Liver (tissue), 9 donors: ENCODE measurements around the gene TNFRSF1B. TPM values are rescaled to one million over a fixed set of nuclear protein-coding genes. Genes with fewer than 3 reads are reported as not detected.

Experiments
- DNase-seq: peaks from one replicate; pipeline ENCODE4 v3.0.0-alpha.2; 2017; ENCODE audit warnings: low spot score
- H3K27ac ChIP-seq, 2 donors: one replicate each; pipeline ENCODE4 v1.7.0; 2013; ENCODE audit warnings: inconsistent platforms in 2 of 2, low read length in 2 of 2, control low read depth in 1 of 2, low read depth in 1 of 2, mild to moderate bottlenecking in 1 of 2
- H3K27me3 ChIP-seq, 4 donors: one replicate each; pipeline versions ENCODE4 v1.6.1 to v1.7.0; 2013; ENCODE audit warnings: low read length in 3 of 4, inconsistent platforms in 1 of 4, mild to moderate bottlenecking in 1 of 4, moderate library complexity in 1 of 4; ENCODE audit not compliant: control insufficient read depth in 4 of 4, insufficient read depth in 4 of 4
- H3K36me3 ChIP-seq, 4 donors: one replicate each; pipeline versions ENCODE4 v1.6.1 to v1.7.0; 2013; ENCODE audit warnings: low read length in 3 of 4, mild to moderate bottlenecking in 3 of 4, low read depth in 1 of 4, moderate library complexity in 1 of 4; ENCODE audit not compliant: control insufficient read depth in 4 of 4, insufficient read depth in 3 of 4
- H3K4me1 ChIP-seq, 4 donors: one replicate each; pipeline versions ENCODE4 v1.6.1 to v1.7.0; 2013; ENCODE audit warnings: low read length in 3 of 4, mild to moderate bottlenecking in 3 of 4, moderate library complexity in 1 of 4; ENCODE audit not compliant: control insufficient read depth in 4 of 4, insufficient read depth in 4 of 4
- H3K4me3 ChIP-seq, 3 donors: one replicate each; pipeline versions ENCODE4 v1.6.1 to v1.7.0; 2013; ENCODE audit warnings: low read length in 3 of 3, control low read depth in 1 of 3, low read depth in 1 of 3, mild to moderate bottlenecking in 1 of 3
- H3K9ac ChIP-seq, 2 donors: one replicate each; pipeline ENCODE4 v1.7.0; 2013; ENCODE audit warnings: low read length in 2 of 2, mild to moderate bottlenecking in 2 of 2, moderate library complexity in 2 of 2, control low read depth in 1 of 2, low read depth in 1 of 2
- H3K9me3 ChIP-seq, 4 donors: one replicate each; pipeline versions ENCODE4 v1.6.1 to v1.7.0; 2013; ENCODE audit warnings: low read length in 3 of 4; ENCODE audit not compliant: control insufficient read depth in 4 of 4
- EGR1 ChIP-seq, 2 donors: IDR thresholded peaks; 2 replicates each; pipeline ENCODE4 v1.6.1; 2016 to 2018; ENCODE audit warnings: antibody characterized with exemption in 2 of 2, low read depth in 2 of 2
- FOXA1 ChIP-seq: IDR thresholded peaks from 2 replicates; pipeline ENCODE4 v1.6.1; 2016; ENCODE audit warnings: antibody characterized with exemption
- FOXA2 ChIP-seq: IDR thresholded peaks from 2 replicates; pipeline ENCODE4 v1.6.1; 2016; ENCODE audit warnings: antibody characterized with exemption
- GABPA ChIP-seq, 2 donors: IDR thresholded peaks in 1 of 2; conservative IDR thresholded peaks in 1 of 2; 2 replicates each; pipeline ENCODE4 v1.6.1; 2016; ENCODE audit warnings: antibody characterized with exemption in 2 of 2, mild to moderate bottlenecking in 1 of 2, moderate library complexity in 1 of 2
- HNF4A ChIP-seq, 2 donors: conservative IDR thresholded peaks; 2 replicates each; pipeline ENCODE4 v1.6.1; 2016; ENCODE audit warnings: antibody characterized with exemption in 2 of 2, mild to moderate bottlenecking in 2 of 2
- JUND ChIP-seq, 2 donors: IDR thresholded peaks; 2 replicates each; pipeline ENCODE4 v1.6.1; 2016; ENCODE audit warnings: antibody characterized with exemption in 2 of 2
- NR2F2 ChIP-seq: IDR thresholded peaks from 2 replicates; pipeline ENCODE4 v1.6.1; 2016; ENCODE audit warnings: antibody characterized with exemption
- RAD21 ChIP-seq, 2 donors: IDR thresholded peaks; 2 replicates each; pipeline ENCODE4 v1.6.1; 2016; ENCODE audit warnings: antibody characterized with exemption in 2 of 2, mild to moderate bottlenecking in 2 of 2
- RXRA ChIP-seq, 2 donors: IDR thresholded peaks; 2 replicates each; pipeline ENCODE4 v1.6.1; 2017 to 2018; ENCODE audit warnings: antibody characterized with exemption in 2 of 2, mild to moderate bottlenecking in 1 of 2
- SP1 ChIP-seq: IDR thresholded peaks from 2 replicates; pipeline ENCODE4 v1.6.1; 2018; ENCODE audit warnings: antibody characterized with exemption, mild to moderate bottlenecking
- TAF1 ChIP-seq: conservative IDR thresholded peaks from 2 replicates; pipeline ENCODE4 v1.6.1; 2016; ENCODE audit warnings: antibody characterized with exemption, mild to moderate bottlenecking
- YY1 ChIP-seq: IDR thresholded peaks from 2 replicates; pipeline ENCODE4 v1.6.1; 2016; ENCODE audit warnings: antibody characterized with exemption, mild to moderate bottlenecking
- WGBS: extraction: QIAGEN DNeasy Blood & Tissue Kit; methylation state at CpG from one replicate; pipeline ENCODE4 v1.1.7; 2013; 5-methylcytosine and 5-hydroxymethylcytosine counted together
- polyA plus RNA-seq, 2 donors: library from polyadenylated mRNA; stranded (reverse) in 1 of 2; unstranded in 1 of 2; fragments of 200-250 nt in 1 of 2; fragments of >200 nt in 1 of 2; fragmentation: Nextera tagmentation in 1 of 2; extraction: Ambion mirVana in 1 of 2; gene quantifications; one replicate each; pipeline versions ENCODE4 v1.2.1 to v1.2.3, GENCODE V29; 2013 to 2015
- total RNA-seq, 2 donors: library from RNA; depleted of rRNA; stranded (reverse); fragments of >200 nt; gene quantifications; one replicate each; pipeline ENCODE4 v1.2.3, GENCODE V29; 2014
- TF ChIP-seq, protein P1 (sequence below): IDR thresholded peaks from 2 replicates; pipeline ENCODE4 v1.6.1; 2016; ENCODE audit warnings: antibody characterized with exemption, mild to moderate bottlenecking
- TF ChIP-seq, protein P2 (sequence below): IDR thresholded peaks from 2 replicates; pipeline ENCODE4 v1.6.1; 2016; ENCODE audit warnings: antibody characterized with exemption
- TF ChIP-seq, protein P3 (sequence below): IDR thresholded peaks from 2 replicates; pipeline ENCODE4 v1.6.1; 2016; ENCODE audit warnings: antibody characterized with exemption
- donor health status: healthy.
- donor health status: healthy.
- donor health status: healthy.
- donor health status: healthy.
- donor health status: healthy.

Gene TNFRSF1B
- total and polyA plus RNA-seq, 4 donors: 7.2 to 19.6 (median 16.5) TPM

DNA sequence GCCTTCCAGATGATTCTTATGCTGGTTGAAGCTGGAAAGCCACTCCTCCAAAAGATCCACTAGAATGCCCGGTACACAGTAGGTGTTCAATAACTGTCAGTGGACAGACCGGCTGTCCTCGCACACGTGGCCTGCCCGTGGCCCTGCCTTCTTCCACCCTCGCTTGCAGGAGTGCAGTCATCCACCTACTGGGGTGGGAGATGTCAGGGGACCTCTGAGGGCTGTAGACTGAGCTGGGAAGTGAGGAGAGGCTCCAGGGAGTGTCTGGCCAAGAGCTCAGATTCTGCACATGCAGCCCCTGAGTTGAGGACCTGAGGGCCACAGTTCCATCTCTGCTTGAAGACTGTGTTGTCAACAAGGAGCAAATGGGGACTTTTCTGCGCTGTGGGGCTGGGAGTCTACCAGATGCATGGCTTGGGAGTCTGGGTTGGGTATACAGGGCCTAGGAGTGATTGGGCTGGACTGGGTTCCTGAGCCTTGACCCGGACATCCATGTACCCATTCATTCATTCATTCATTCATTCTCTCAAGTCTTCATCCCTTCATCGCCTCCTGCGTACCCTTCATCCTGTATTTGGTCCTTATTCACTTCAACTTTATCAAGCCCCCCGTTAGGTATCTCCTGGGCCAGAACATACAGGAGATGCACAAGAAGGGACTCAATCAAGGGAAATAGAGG lies 4.2 kb upstream of the TNFRSF1B start:
- H3K4me3 ChIP-seq: no peak overlapping the region
- no peaks in the 10 kb centered on the region for H3K9me3 ChIP-seq
- no peaks in the 10 kb centered on the region for H3K27me3 ChIP-seq
- H3K4me1 ChIP-seq: peaks cover 4 to 21% (median 13%) of the 10 kb centered on the region in 4 donors
- DNase-seq: no peak
- TF ChIP-seq FOXA2 (no peak), RAD21 (IDR thresholded peaks at IDR 0.05) (no peak), FOXA1 (no peak), SP1 (no peak), RXRA (IDR thresholded peaks at IDR 0.05) (no peak), YY1 (no peak)
- TF ChIP-seq, protein P1, sequence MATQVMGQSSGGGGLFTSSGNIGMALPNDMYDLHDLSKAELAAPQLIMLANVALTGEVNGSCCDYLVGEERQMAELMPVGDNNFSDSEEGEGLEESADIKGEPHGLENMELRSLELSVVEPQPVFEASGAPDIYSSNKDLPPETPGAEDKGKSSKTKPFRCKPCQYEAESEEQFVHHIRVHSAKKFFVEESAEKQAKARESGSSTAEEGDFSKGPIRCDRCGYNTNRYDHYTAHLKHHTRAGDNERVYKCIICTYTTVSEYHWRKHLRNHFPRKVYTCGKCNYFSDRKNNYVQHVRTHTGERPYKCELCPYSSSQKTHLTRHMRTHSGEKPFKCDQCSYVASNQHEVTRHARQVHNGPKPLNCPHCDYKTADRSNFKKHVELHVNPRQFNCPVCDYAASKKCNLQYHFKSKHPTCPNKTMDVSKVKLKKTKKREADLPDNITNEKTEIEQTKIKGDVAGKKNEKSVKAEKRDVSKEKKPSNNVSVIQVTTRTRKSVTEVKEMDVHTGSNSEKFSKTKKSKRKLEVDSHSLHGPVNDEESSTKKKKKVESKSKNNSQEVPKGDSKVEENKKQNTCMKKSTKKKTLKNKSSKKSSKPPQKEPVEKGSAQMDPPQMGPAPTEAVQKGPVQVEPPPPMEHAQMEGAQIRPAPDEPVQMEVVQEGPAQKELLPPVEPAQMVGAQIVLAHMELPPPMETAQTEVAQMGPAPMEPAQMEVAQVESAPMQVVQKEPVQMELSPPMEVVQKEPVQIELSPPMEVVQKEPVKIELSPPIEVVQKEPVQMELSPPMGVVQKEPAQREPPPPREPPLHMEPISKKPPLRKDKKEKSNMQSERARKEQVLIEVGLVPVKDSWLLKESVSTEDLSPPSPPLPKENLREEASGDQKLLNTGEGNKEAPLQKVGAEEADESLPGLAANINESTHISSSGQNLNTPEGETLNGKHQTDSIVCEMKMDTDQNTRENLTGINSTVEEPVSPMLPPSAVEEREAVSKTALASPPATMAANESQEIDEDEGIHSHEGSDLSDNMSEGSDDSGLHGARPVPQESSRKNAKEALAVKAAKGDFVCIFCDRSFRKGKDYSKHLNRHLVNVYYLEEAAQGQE: no peak
- TF ChIP-seq, protein P2, sequence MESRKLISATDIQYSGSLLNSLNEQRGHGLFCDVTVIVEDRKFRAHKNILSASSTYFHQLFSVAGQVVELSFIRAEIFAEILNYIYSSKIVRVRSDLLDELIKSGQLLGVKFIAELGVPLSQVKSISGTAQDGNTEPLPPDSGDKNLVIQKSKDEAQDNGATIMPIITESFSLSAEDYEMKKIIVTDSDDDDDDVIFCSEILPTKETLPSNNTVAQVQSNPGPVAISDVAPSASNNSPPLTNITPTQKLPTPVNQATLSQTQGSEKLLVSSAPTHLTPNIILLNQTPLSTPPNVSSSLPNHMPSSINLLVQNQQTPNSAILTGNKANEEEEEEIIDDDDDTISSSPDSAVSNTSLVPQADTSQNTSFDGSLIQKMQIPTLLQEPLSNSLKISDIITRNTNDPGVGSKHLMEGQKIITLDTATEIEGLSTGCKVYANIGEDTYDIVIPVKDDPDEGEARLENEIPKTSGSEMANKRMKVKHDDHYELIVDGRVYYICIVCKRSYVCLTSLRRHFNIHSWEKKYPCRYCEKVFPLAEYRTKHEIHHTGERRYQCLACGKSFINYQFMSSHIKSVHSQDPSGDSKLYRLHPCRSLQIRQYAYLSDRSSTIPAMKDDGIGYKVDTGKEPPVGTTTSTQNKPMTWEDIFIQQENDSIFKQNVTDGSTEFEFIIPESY: no peak
- WGBS: 93% methylated on average over 11 of the region's 11 CpGs
- H3K9ac ChIP-seq: no peak overlapping the region
- no peaks in the 10 kb centered on the region for H3K36me3 ChIP-seq
- peak overlapping the region; percentile 24 to 37 for H3K27ac ChIP-seq

GRCh38 chr1:12163210-12163609 lies 3.6 kb upstream of the TNFRSF1B start:
- no peak for DNase-seq
- Histone ChIP-seq H3K36me3 (no peaks in the 10 kb centered on the region), H3K4me1 (peaks cover 3 to 19% (median 12%) of the 10 kb centered on the region in 4 donors), H3K27ac (no peak overlapping the region), H3K9me3 (no peaks in the 10 kb centered on the region), H3K9ac (no peak overlapping the region), H3K27me3 (no peaks in the 10 kb centered on the region), H3K4me3 (no peak overlapping the region)
- TF ChIP-seq RXRA (IDR thresholded peaks at IDR 0.05) (no peak), JUND (IDR thresholded peaks at IDR 0.05) (no peak), FOXA2 (no peak), NR2F2 (no peak), YY1 (no peak), RAD21 (IDR thresholded peaks at IDR 0.05) (no peak), GABPA (IDR thresholded peaks at IDR 0.05 in 1 of 2, conservative IDR thresholded peaks at IDR 0.05 in 1 of 2) (no peak), FOXA1 (no peak), TAF1 (no peak), HNF4A (conservative IDR thresholded peaks at IDR 0.05) (no peak), EGR1 (IDR thresholded peaks at IDR 0.05; ENCODE audit: low read depth in 2 of 2) (no peak)
- TF ChIP-seq, protein P2: no peak
- TF ChIP-seq, protein P1: no peak
- TF ChIP-seq, protein P3, sequence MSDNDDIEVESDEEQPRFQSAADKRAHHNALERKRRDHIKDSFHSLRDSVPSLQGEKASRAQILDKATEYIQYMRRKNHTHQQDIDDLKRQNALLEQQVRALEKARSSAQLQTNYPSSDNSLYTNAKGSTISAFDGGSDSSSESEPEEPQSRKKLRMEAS: no peak
- WGBS: 81% methylated on average over 9 of the region's 9 CpGs
